ENCODE measurements around the gene MRFAP1L1. TPM values are rescaled to one million over a fixed set of nuclear protein-coding genes. Genes with fewer than 3 reads are reported as not detected.

The MRFAP1L1 gene
- polyA plus RNA-seq, 1 donor from 2014 or later = 438 TPM

- H3K79me2 ChIP-seq (replicated peaks; ENCODE audit: insufficient read depth, low read length) = no peaks in the 10 kb centered on the region
- no peak overlapping the region for H3K4me3 ChIP-seq (ENCODE audit: low read length)
- H3K27me3 ChIP-seq (ENCODE audit: insufficient read depth, low read depth, low read length) = no peaks in the 10 kb centered on the region
- no peak overlapping the region for H3K27ac ChIP-seq (ENCODE audit: low read length)
- H2AFZ ChIP-seq (ENCODE audit: low read depth, low read length) = no peak overlapping the region
- H3K4me2 ChIP-seq (ENCODE audit: low read length) = no peak overlapping the region
- TF ChIP-seq EP300 (conservative IDR thresholded peaks at IDR 0.05; ENCODE audit: poor library complexity, severe bottlenecking) = no peak
- TF ChIP-seq SMC3 (conservative IDR thresholded peaks at IDR 0.05; ENCODE audit: poor library complexity) = no peak
- no peak for TF ChIP-seq EZH2 (IDR thresholded peaks at IDR 0.05; ENCODE audit: borderline replicate concordance, insufficient read depth, low read length, poor library complexity, severe bottlenecking)
- no peak for TF ChIP-seq TAF1 (IDR thresholded peaks at IDR 0.05; ENCODE audit: low read depth)
- TF ChIP-seq POLR2AphosphoS5 (IDR thresholded peaks at IDR 0.05) = no peak
- TF ChIP-seq CTCF (IDR thresholded peaks at IDR 0.05; ENCODE audit: poor library complexity, severe bottlenecking) = no peak
- TF ChIP-seq RAD21 (conservative IDR thresholded peaks at IDR 0.05) = no peak
- H4K20me1 ChIP-seq (ENCODE audit: insufficient read depth) = no peaks in the 10 kb centered on the region
- H3K9me3 ChIP-seq (ENCODE audit: low read length) = no peaks in the 10 kb centered on the region
- H3F3A ChIP-seq (ENCODE audit: insufficient read depth, low read length, poor library complexity, severe bottlenecking) = no peaks in the 10 kb centered on the region
- no peak overlapping the region for H3K9ac ChIP-seq (ENCODE audit: low read length)
- no peaks in the 10 kb centered on the region for H3K36me3 ChIP-seq (ENCODE audit: insufficient read depth, low read length)
- no peaks in the 10 kb centered on the region for H3K9me2 ChIP-seq (ENCODE audit: insufficient read depth, low read length)
Observed at GRCh38 chr4:6730603-6731317, 21.1 kb upstream of the MRFAP1L1 start.

- H3F3A ChIP-seq (ENCODE audit: insufficient read depth, low read length, poor library complexity, severe bottlenecking) = no peaks in the 10 kb centered on the region
- H3K27me3 ChIP-seq (ENCODE audit: insufficient read depth, low read depth, low read length) = no peaks in the 10 kb centered on the region
- no peak overlapping the region for H3K9ac ChIP-seq (ENCODE audit: low read length)
- no peak overlapping the region for H3K27ac ChIP-seq (ENCODE audit: low read length)
- no peak overlapping the region for H3K4me2 ChIP-seq (ENCODE audit: low read length)
- H3K79me2 ChIP-seq (replicated peaks; ENCODE audit: insufficient read depth, low read length) = no peaks in the 10 kb centered on the region
- TF ChIP-seq REST (IDR thresholded peaks at IDR 0.05; ENCODE audit: borderline replicate concordance) = no peak
- TF ChIP-seq EP300 (conservative IDR thresholded peaks at IDR 0.05; ENCODE audit: poor library complexity, severe bottlenecking) = no peak
- no peak for TF ChIP-seq EZH2 (IDR thresholded peaks at IDR 0.05; ENCODE audit: borderline replicate concordance, insufficient read depth, low read length, poor library complexity, severe bottlenecking)
- no peak for TF ChIP-seq CTCF (IDR thresholded peaks at IDR 0.05; ENCODE audit: poor library complexity, severe bottlenecking)
- TF ChIP-seq TAF1 (IDR thresholded peaks at IDR 0.05; ENCODE audit: low read depth) = no peak
- TF ChIP-seq RAD21 (conservative IDR thresholded peaks at IDR 0.05) = no peak
- no peak for TF ChIP-seq POLR2AphosphoS5 (IDR thresholded peaks at IDR 0.05)
- no peak for TF ChIP-seq MXI1 (conservative IDR thresholded peaks at IDR 0.05; ENCODE audit: poor library complexity, severe bottlenecking)
- TF ChIP-seq SMC3 (conservative IDR thresholded peaks at IDR 0.05; ENCODE audit: poor library complexity) = no peak
- no peak overlapping the region for H2AFZ ChIP-seq (ENCODE audit: low read depth, low read length)
- H3K9me3 ChIP-seq (ENCODE audit: low read length) = no peaks in the 10 kb centered on the region
- H3K4me3 ChIP-seq (ENCODE audit: low read length) = no peak overlapping the region
- no peaks in the 10 kb centered on the region for H3K36me3 ChIP-seq (ENCODE audit: insufficient read depth, low read length)
- H3K9me2 ChIP-seq (ENCODE audit: insufficient read depth, low read length) = no peaks in the 10 kb centered on the region
- H4K20me1 ChIP-seq (ENCODE audit: insufficient read depth) = no peaks in the 10 kb centered on the region
Observed at GRCh38 chr4:6728320-6729029, 18.8 kb upstream of the MRFAP1L1 start.
